Left lobe of liver (tissue), 2 donors: ENCODE results near the gene OR7E24. TPM values are rescaled to one million over a fixed set of nuclear protein-coding genes. Genes with fewer than 3 reads are reported as not detected.
A peak's percentile ranks its signal among the peaks of the same experiment; 100 is the strongest.
"Not testable (repeated sequence)": the region's sequence is repeated elsewhere in the genome, so short reads cannot be mapped to it uniquely, and the experiment has no call there.

Experiments used
- ATAC-seq: fragments of 200-7000 bp; cut with Tn5 transposase; one replicate; pipeline ENCODE4 v1.9.1; 2020; ENCODE audit warnings: mild to moderate bottlenecking, moderate library complexity
- DNase-seq: peaks from one replicate; pipeline ENCODE4 v3.0.0-alpha.2; 2020; ENCODE audit warnings: low spot score
- total RNA-seq: library from RNA; stranded (reverse); gene quantifications from one replicate; pipeline ENCODE4 v1.2.1, GENCODE V29; 2021
- donor health status: DM: no; HTN: no; CAD: no; lungs with moderate emphysema.
- donor health status: DM: no; HTN: yes; CAD: no.

Gene OR7E24
- not detected for total RNA-seq

GRCh38 chr19:9250630-9251029 lies at the start of gene OR7E24:
Gene OR7E24 (plus strand): TSS chr19:9250930. CDS start chr19:9251044, 114 bp downstream.
- ATAC-seq (no peak), DNase-seq (no peak)

- peak; percentile 93 for ATAC-seq
- peak; percentile 66 for DNase-seq
These were observed 45.1 kb upstream of the OR7E24 start for GRCh38 chr19:9205501-9206113.

GRCh38 chr19:9219489-9219888 lies 31.2 kb upstream of the OR7E24 start, which contains the start of gene OR7D4:
Gene OR7D4 (minus strand): TSS chr19:9219589. CDS start chr19:9214837, 4,752 bp downstream.
- ATAC-seq (no peak), DNase-seq (no peak)

GRCh38 chr19:9251236-9251635 lies 506 bp downstream of the OR7E24 start:
- ATAC-seq (no peak), DNase-seq (no peak)

- not testable (repeated sequence) for DNase-seq
These were observed 32.8 kb downstream of the OR7E24 start for GRCh38 chr19:9283485-9283884.

GRCh38 chr19:9289231-9289884 lies 38.6 kb downstream of the OR7E24 start:
- no peak for ATAC-seq
- no peak for DNase-seq

More at GRCh38 chr19:9283485-9283884, 32.8 kb downstream of the OR7E24 start:
- not testable (repeated sequence) for ATAC-seq

- ATAC-seq (no peak), DNase-seq (no peak)
These were observed 44.7 kb downstream of the OR7E24 start for GRCh38 chr19:9295411-9295849.

- no peak for ATAC-seq
- DNase-seq: no peak
These were observed 45.6 kb downstream of the OR7E24 start for GRCh38 chr19:9296336-9296735.

Other genes starting within 250 kb of the OR7E24 start
- gene MUC16, start 240.5 kb upstream of the OR7E24 start, total RNA-seq: not detected
- not detected for gene OR1M1, start 163.9 kb upstream of the OR7E24 start, total RNA-seq
- gene OR7G2, start 143.5 kb upstream of the OR7E24 start, total RNA-seq: not detected
- not detected for gene OR7G1, start 135.2 kb upstream of the OR7E24 start, total RNA-seq
- gene OR7G3, start 124.0 kb upstream of the OR7E24 start, total RNA-seq: not detected
- gene ZNF317, start 110.5 kb upstream of the OR7E24 start, total RNA-seq: 10.3 TPM
- not detected for gene OR7D2, start 72.0 kb upstream of the OR7E24 start, total RNA-seq
- gene OR7D4, start 31.3 kb upstream of the OR7E24 start, total RNA-seq: not detected
- 0.93 TPM for gene ZNF699, start 58.9 kb downstream of the OR7E24 start, total RNA-seq
- 3.8 TPM for gene ZNF559, start 73.2 kb downstream of the OR7E24 start, total RNA-seq
- gene ZNF177, start 112.1 kb downstream of the OR7E24 start, total RNA-seq: 0.68 TPM
- 6.4 TPM for gene ZNF266, start 184.6 kb downstream of the OR7E24 start, total RNA-seq
- gene ZNF560, start 247.7 kb downstream of the OR7E24 start, total RNA-seq: not detected